ENCODE results near the gene METTL5.
"Not testable (repeated sequence)": the region's sequence is repeated elsewhere in the genome, so short reads cannot be mapped to it uniquely, and the experiment has no call there.

The METTL5 gene

DNA sequence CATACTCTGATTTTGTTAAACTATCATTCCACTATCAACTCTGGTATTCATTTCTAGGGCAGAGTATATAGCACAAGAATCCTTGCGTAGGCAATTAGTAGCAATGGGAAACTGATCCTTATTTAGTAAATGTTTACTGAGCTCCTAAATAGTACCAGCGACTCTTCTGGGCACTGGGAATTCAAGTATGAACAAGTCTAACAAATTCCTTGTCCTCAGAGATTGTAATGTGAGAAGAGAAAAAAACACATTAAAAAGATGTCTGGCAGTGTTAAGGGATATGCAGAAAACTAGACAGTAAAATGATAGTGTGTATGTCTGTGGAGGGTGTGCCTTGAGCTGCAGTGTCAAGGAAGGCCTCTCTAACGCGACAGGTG is 721 bp downstream of the METTL5 start:
- no peak for DNase-seq (ENCODE audit: low read depth in 2 of 2)
- no peak for TF ChIP-seq CTCF (IDR thresholded peaks at IDR 0.05; ENCODE audit: low read depth, low read length)
- peak overlapping the region; percentile 60 to 82 for H3K4me3 ChIP-seq (replicated peaks in 1 of 2; ENCODE audit: low read depth in 2 of 2, low read length in 2 of 2)

DNA sequence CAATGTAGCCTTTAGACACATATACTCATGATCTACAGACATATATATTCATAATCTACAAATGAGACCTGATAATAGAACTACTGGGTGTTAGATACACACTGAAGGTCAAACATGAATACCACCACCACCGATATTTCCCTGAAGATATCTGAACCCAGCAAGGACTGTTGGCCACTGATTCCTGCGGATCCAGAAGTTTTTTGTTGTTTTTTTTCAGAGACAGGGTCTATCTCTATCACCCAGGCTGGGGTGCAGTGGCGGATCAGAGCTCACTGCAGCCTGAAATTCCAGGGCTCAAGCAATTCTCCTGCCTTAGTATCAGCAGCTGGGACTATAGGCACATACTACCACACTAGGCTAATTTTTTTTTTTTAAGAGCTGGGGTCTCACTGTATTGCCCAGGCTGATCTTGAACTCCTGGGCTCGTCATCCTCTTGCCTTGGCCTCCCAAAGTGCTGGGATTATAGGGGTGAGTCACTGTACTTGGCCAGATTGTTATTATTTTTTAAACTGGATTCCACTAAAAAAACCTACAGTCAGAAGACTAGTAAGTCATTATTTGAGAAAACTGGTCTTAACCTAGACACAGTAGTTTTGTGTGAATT is 1.8 kb downstream of the METTL5 start:
- TF ChIP-seq CTCF (IDR thresholded peaks at IDR 0.05; ENCODE audit: low read depth, low read length), result no peak
- peak in 1 of 2 donors; percentile 56 for DNase-seq (ENCODE audit: low read depth in 2 of 2)
- no peak overlapping the region for H3K4me3 ChIP-seq (replicated peaks in 1 of 2; ENCODE audit: low read depth in 2 of 2, low read length in 2 of 2)

GRCh38 chr2:169822036-169822435 is 2.7 kb downstream of the METTL5 start:
- TF ChIP-seq CTCF (IDR thresholded peaks at IDR 0.05; ENCODE audit: low read depth, low read length), result no peak
- H3K4me3 ChIP-seq (replicated peaks in 1 of 2; ENCODE audit: low read depth in 2 of 2, low read length in 2 of 2), result no peak overlapping the region
- DNase-seq (ENCODE audit: low read depth in 2 of 2), result peak in 1 of 2 donors; percentile 26

GRCh38 chr2:169820101-169820500 is 4.6 kb downstream of the METTL5 start:
- peak in 1 of 2 donors; percentile 59 for DNase-seq (ENCODE audit: low read depth in 2 of 2)
- not testable (repeated sequence) for H3K4me3 ChIP-seq (replicated peaks in 1 of 2; ENCODE audit: low read depth in 2 of 2, low read length in 2 of 2)

- peak; percentile 60 to 76 for DNase-seq (ENCODE audit: low read depth in 2 of 2)
- no peak for TF ChIP-seq CTCF (IDR thresholded peaks at IDR 0.05; ENCODE audit: low read depth, low read length)
These were observed 5.6 kb downstream of the METTL5 start for GRCh38 chr2:169819106-169819505.

DNA sequence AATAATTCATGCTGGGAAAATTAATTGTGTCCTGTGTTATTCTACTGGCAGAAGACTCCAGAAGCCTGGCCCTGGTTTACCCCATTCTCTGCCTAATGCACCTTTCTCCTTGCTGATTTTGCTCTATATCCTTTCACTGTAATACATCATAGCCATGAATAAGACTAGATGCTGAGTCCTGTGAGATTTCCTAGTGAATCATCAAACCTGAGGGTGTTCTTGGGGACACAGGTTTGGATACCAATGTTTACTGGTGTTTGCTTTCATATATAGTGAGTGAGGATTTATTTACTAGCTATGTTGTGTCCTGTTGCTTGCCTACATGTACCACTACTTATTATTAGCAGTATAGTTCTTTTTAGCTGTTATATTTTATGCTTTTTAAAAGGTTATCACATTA is 6.5 kb downstream of the METTL5 start:
- TF ChIP-seq CTCF (IDR thresholded peaks at IDR 0.05; ENCODE audit: low read depth, low read length), result no peak
- peak in 1 of 2 donors; percentile 44 for DNase-seq (ENCODE audit: low read depth in 2 of 2)
- H3K4me3 ChIP-seq (replicated peaks in 1 of 2; ENCODE audit: low read depth in 2 of 2, low read length in 2 of 2), result no peak overlapping the region

More at GRCh38 chr2:169819106-169819505, 5.6 kb downstream of the METTL5 start:
- no peak overlapping the region for H3K4me3 ChIP-seq (replicated peaks in 1 of 2; ENCODE audit: low read depth in 2 of 2, low read length in 2 of 2)

- DNase-seq (ENCODE audit: low read depth in 2 of 2); H3K4me3 ChIP-seq (replicated peaks in 1 of 2; ENCODE audit: low read depth in 2 of 2, low read length in 2 of 2): not testable (repeated sequence)
These were observed 7.3 kb downstream of the METTL5 start for GRCh38 chr2:169817369-169817768.

DNA sequence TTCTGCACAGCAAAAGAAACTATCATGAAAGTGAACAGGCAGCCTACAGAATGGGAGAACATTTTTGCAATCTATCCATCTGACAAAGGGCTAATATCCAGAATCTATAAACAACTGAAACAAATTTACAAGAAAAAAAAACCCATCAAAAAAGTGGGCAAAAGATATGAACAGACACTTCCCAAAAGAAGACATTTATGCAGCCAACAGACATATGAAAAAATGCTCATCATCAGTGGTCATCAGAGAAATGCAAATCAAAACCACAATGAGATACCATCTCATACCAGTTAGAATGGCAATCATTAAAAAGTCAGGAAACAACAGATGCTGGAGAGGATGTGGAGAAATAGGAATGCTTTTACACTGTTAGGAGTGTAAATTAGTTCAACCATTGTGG is 7.7 kb downstream of the METTL5 start:
- DNase-seq (ENCODE audit: low read depth in 2 of 2); H3K4me3 ChIP-seq (replicated peaks in 1 of 2; ENCODE audit: low read depth in 2 of 2, low read length in 2 of 2): not testable (repeated sequence)
